ENCODE results near the gene TTC39B.

TTC39B gene

DNA sequence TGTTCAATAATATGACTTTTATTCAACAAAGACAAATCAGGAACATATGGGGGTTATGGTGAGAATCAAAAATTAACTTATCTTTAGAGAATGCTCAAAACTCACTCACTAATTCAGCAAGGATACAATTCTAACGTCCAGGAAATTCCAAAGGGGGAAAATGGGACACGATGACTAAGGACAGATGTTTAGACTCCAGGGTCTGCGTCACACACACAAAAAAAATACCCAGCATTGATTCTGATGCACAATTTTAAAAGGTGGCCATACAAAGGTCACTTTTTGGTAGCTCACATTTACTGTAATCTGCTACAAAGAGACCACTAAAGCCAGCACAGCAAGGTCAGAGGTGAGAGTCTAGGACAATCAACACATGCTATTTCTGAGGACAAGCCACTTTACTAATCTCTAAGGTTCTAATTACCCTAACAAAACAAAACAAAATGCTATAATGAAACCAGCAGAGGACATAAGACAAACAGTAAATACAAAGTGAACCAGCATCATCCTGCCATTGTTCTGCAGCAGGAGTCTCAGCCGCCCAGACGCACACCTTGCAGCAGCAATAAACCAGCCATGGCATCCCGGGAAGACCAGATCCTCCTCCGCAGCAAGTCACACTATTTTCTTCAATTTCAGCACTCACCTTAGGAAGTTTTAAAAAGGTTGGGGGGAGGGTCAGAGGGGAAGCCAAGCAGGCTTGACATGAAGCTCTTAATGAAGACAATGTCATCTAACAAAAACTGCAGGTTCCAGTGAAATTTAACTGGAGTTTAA lies 57.8 kb downstream of the TTC39B start:
- Histone ChIP-seq H3K4me3 (ENCODE audit: low read length in 2 of 2) (no peak overlapping the region), H3K9ac (ENCODE audit: low read depth in 1 of 2, low read length in 2 of 2) (peak overlapping the region in 1 of 2 donors; percentile 26), H3K27ac (ENCODE audit: low read depth in 2 of 2, low read length in 2 of 2) (no peak overlapping the region), H3K4me1 (ENCODE audit: control insufficient read depth in 2 of 2, insufficient read depth in 2 of 2, low read length in 2 of 2) (peaks cover 0 to 4% of the 10 kb centered on the region in 2 donors), H3K27me3 (ENCODE audit: control insufficient read depth in 2 of 2, insufficient read depth in 2 of 2, low read length in 2 of 2) (no peaks in the 10 kb centered on the region), H3K9me3 (ENCODE audit: control insufficient read depth in 2 of 2, low read length in 2 of 2) (no peaks in the 10 kb centered on the region), H3K36me3 (ENCODE audit: control insufficient read depth in 2 of 2, insufficient read depth in 2 of 2, low read length in 2 of 2) (peaks cover 0 to 2% of the 10 kb centered on the region in 2 donors)

DNA sequence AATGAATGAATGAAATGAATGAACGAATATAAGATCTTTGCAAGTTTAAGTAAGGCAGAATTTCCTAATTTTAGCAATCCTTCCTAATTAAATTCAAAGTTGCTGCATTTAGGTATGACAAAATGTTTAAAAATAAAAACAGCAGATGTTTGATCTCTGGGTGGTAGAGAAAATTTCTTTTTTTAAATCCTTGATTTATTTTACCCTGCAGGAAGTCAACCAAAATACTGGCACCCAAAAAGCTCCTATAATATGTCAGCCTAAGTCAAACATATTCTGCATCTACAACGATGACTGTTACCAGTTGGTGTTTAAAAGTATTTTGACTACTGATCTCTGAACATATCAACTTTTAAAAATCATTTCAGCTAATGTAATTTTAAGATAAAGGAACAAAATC lies 58.4 kb downstream of the TTC39B start:
- Histone ChIP-seq H3K27me3 (ENCODE audit: control insufficient read depth in 2 of 2, insufficient read depth in 2 of 2, low read length in 2 of 2) (no peaks in the 10 kb centered on the region), H3K9me3 (ENCODE audit: control insufficient read depth in 2 of 2, low read length in 2 of 2) (no peaks in the 10 kb centered on the region), H3K27ac (ENCODE audit: low read depth in 2 of 2, low read length in 2 of 2) (no peak overlapping the region), H3K9ac (ENCODE audit: low read depth in 1 of 2, low read length in 2 of 2) (no peak overlapping the region), H3K4me1 (ENCODE audit: control insufficient read depth in 2 of 2, insufficient read depth in 2 of 2, low read length in 2 of 2) (peaks cover 0 to 2% of the 10 kb centered on the region in 2 donors), H3K36me3 (ENCODE audit: control insufficient read depth in 2 of 2, insufficient read depth in 2 of 2, low read length in 2 of 2) (peaks cover 0 to 2% of the 10 kb centered on the region in 2 donors), H3K4me3 (ENCODE audit: low read length in 2 of 2) (no peak overlapping the region)

DNA sequence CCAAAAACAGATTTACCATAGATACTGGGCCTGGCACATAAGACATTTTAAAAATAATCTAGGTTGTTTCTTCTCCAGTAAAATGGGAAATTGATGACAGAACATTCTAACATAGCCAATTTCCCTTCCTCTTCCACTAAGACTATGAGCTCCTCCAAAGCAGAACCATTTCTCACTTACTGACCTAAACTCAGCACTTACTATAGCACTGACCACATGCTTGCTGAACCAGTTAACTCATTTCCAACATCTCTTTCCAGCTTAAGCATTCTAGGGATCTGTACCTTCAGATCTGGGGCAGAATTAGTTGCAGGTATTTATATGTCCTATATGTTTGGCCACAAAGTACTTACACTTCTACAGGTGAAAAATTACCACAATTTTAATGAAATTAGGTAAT lies 58.9 kb downstream of the TTC39B start:
- Histone ChIP-seq H3K27me3 (ENCODE audit: control insufficient read depth in 2 of 2, insufficient read depth in 2 of 2, low read length in 2 of 2) (no peaks in the 10 kb centered on the region), H3K9me3 (ENCODE audit: control insufficient read depth in 2 of 2, low read length in 2 of 2) (no peaks in the 10 kb centered on the region), H3K27ac (ENCODE audit: low read depth in 2 of 2, low read length in 2 of 2) (no peak overlapping the region), H3K36me3 (ENCODE audit: control insufficient read depth in 2 of 2, insufficient read depth in 2 of 2, low read length in 2 of 2) (peaks cover 0 to under 1% of the 10 kb centered on the region in 2 donors), H3K4me3 (ENCODE audit: low read length in 2 of 2) (no peak overlapping the region), H3K9ac (ENCODE audit: low read depth in 1 of 2, low read length in 2 of 2) (no peak overlapping the region), H3K4me1 (ENCODE audit: control insufficient read depth in 2 of 2, insufficient read depth in 2 of 2, low read length in 2 of 2) (no peaks in the 10 kb centered on the region)

DNA sequence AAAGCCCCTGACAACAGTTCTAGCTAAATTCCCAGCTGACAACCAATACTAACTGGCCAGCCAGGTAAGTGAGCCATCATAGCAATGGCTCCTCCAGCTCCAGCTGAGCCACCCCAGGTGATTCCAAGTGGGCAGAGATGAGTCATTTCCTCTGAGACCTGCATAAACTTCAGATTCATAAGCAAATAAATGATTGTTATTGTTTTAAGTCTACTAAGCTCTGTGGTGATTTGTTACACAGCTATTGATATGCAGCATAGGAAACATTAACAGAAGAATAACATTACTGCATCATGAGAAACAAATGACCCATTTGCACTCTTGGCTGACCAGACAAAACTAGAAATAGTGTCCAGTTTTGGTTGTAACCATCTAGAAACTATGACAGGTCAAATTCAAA lies 60.3 kb downstream of the TTC39B start:
- Histone ChIP-seq H3K9ac (ENCODE audit: low read depth in 1 of 2, low read length in 2 of 2) (no peak overlapping the region), H3K4me1 (ENCODE audit: control insufficient read depth in 2 of 2, insufficient read depth in 2 of 2, low read length in 2 of 2) (no peaks in the 10 kb centered on the region), H3K27ac (ENCODE audit: low read depth in 2 of 2, low read length in 2 of 2) (no peak overlapping the region), H3K4me3 (ENCODE audit: low read length in 2 of 2) (no peak overlapping the region), H3K9me3 (ENCODE audit: control insufficient read depth in 2 of 2, low read length in 2 of 2) (no peaks in the 10 kb centered on the region), H3K27me3 (ENCODE audit: control insufficient read depth in 2 of 2, insufficient read depth in 2 of 2, low read length in 2 of 2) (no peaks in the 10 kb centered on the region), H3K36me3 (ENCODE audit: control insufficient read depth in 2 of 2, insufficient read depth in 2 of 2, low read length in 2 of 2) (no peaks in the 10 kb centered on the region)

DNA sequence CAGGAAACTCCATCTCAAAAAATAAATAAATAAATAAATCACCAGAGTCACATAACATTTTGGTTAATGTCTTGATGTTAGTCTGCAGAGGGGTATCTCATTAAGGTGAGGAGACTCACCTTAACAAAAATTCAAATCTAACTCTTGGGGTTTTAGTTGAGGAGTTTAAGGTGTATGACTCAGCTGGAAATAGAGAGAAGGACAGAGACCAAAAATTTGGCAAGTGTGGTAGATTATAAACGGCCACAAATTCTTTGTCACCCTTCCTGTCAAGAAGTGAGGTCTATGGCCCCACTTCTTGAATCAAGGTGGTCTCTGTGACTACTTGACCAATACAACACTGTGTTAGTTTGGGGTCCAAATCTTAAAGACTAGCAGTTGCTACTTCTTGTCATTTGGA lies 60.8 kb downstream of the TTC39B start:
- Histone ChIP-seq H3K4me1 (ENCODE audit: control insufficient read depth in 2 of 2, insufficient read depth in 2 of 2, low read length in 2 of 2) (no peaks in the 10 kb centered on the region), H3K9me3 (ENCODE audit: control insufficient read depth in 2 of 2, low read length in 2 of 2) (no peaks in the 10 kb centered on the region), H3K27ac (ENCODE audit: low read depth in 2 of 2, low read length in 2 of 2) (no peak overlapping the region), H3K9ac (ENCODE audit: low read depth in 1 of 2, low read length in 2 of 2) (no peak overlapping the region), H3K4me3 (ENCODE audit: low read length in 2 of 2) (no peak overlapping the region), H3K36me3 (ENCODE audit: control insufficient read depth in 2 of 2, insufficient read depth in 2 of 2, low read length in 2 of 2) (no peaks in the 10 kb centered on the region), H3K27me3 (ENCODE audit: control insufficient read depth in 2 of 2, insufficient read depth in 2 of 2, low read length in 2 of 2) (no peaks in the 10 kb centered on the region)

DNA sequence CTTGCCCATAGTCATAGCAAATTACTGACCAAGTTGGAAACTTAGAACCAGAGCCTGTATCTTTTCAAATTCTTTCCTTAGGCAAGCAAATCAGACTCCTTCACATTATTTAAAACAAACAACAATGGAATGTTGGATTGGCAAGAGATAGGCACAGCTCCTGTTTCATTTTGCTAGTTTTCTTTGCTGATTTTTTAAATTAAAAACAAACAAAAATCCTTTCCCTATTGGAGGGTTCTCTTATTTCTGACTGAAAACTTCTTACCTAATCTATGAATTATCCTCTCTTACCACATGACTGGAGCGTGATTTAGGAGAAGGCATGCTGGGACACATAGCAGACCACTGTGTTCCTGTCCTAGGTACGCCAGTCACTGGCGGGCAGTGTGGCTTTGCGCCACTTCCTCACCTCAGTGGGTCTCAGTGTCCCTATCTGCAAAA lies 63.0 kb downstream of the TTC39B start:
- no peak overlapping the region for H3K27ac ChIP-seq (ENCODE audit: low read depth in 2 of 2, low read length in 2 of 2)

DNA sequence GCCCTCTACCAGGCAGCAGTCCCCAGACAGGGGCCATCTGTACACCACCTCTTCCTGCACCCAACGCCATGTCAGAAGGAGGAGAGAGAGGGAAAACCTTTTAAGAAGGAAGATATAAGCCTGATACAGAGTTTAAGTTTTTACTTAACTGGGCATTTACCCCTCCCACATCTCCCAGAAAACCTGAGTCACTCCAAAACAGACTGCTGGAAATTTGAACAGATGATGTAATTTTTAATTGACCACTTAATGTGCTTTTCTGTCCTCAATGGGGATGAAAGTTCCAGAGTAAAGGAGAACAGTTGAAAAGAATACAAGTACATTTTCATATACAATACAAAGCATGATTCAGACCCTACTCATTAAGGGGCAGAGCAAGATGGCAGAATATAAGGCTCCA lies 63.9 kb downstream of the TTC39B start:
- Histone ChIP-seq H3K9ac (ENCODE audit: low read depth in 1 of 2, low read length in 2 of 2) (no peak overlapping the region), H3K27ac (ENCODE audit: low read depth in 2 of 2, low read length in 2 of 2) (no peak overlapping the region), H3K4me1 (ENCODE audit: control insufficient read depth in 2 of 2, insufficient read depth in 2 of 2, low read length in 2 of 2) (no peaks in the 10 kb centered on the region), H3K9me3 (ENCODE audit: control insufficient read depth in 2 of 2, low read length in 2 of 2) (no peaks in the 10 kb centered on the region), H3K27me3 (ENCODE audit: control insufficient read depth in 2 of 2, insufficient read depth in 2 of 2, low read length in 2 of 2) (no peaks in the 10 kb centered on the region), H3K4me3 (ENCODE audit: low read length in 2 of 2) (no peak overlapping the region), H3K36me3 (ENCODE audit: control insufficient read depth in 2 of 2, insufficient read depth in 2 of 2, low read length in 2 of 2) (no peaks in the 10 kb centered on the region)

More for the DNA sequence above, 63.0 kb downstream of the TTC39B start:
- no peak overlapping the region for H3K4me3 ChIP-seq (ENCODE audit: low read length in 2 of 2)
- H3K4me1 ChIP-seq (ENCODE audit: control insufficient read depth in 2 of 2, insufficient read depth in 2 of 2, low read length in 2 of 2) = no peaks in the 10 kb centered on the region
- no peaks in the 10 kb centered on the region for H3K9me3 ChIP-seq (ENCODE audit: control insufficient read depth in 2 of 2, low read length in 2 of 2)
- no peak overlapping the region for H3K9ac ChIP-seq (ENCODE audit: low read depth in 1 of 2, low read length in 2 of 2)
- no peaks in the 10 kb centered on the region for H3K36me3 ChIP-seq (ENCODE audit: control insufficient read depth in 2 of 2, insufficient read depth in 2 of 2, low read length in 2 of 2)
- no peaks in the 10 kb centered on the region for H3K27me3 ChIP-seq (ENCODE audit: control insufficient read depth in 2 of 2, insufficient read depth in 2 of 2, low read length in 2 of 2)

DNA sequence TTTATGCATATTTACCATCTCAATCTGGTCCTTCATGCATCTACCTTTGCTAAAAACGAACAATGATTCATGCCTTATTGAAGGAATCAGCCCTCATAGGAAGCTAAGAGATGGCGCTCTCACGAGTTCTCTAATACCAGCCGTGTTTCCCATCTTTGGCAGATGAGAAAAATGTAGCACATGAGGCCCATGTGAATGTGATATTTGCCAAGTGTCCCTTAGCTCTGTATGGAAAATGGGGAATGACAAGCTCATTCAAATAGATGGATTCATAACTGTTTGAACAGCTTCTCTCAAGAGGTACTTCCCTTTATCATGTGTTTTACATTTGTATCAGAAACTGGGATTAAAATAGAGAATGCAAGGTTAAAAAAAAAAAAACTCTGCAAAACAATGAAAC lies 66.1 kb downstream of the TTC39B start:
- Histone ChIP-seq H3K9me3 (ENCODE audit: control insufficient read depth in 2 of 2, low read length in 2 of 2) (no peaks in the 10 kb centered on the region), H3K4me3 (ENCODE audit: low read length in 2 of 2) (no peak overlapping the region), H3K27me3 (ENCODE audit: control insufficient read depth in 2 of 2, insufficient read depth in 2 of 2, low read length in 2 of 2) (no peaks in the 10 kb centered on the region), H3K36me3 (ENCODE audit: control insufficient read depth in 2 of 2, insufficient read depth in 2 of 2, low read length in 2 of 2) (no peaks in the 10 kb centered on the region), H3K27ac (ENCODE audit: low read depth in 2 of 2, low read length in 2 of 2) (no peak overlapping the region), H3K4me1 (ENCODE audit: control insufficient read depth in 2 of 2, insufficient read depth in 2 of 2, low read length in 2 of 2) (peaks cover 0 to 1% of the 10 kb centered on the region in 2 donors), H3K9ac (ENCODE audit: low read depth in 1 of 2, low read length in 2 of 2) (no peak overlapping the region)

DNA sequence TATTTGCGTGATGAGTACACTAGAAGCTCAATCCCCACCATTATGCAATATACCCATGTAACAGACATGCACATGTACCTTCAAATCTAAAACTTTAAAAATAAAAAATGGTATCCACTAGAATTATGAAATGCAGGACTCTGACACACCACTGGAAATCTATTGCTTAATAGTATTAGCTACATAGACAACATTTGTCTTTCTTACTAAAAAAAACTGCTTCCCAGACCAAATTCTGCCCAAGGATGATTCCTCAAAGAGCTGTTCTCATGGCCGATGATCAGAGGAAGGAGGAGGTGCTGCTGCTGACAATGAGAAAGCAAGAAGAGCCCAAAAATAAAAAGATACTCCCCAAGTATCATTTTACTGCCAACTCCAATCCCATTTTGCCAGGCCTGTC lies 67.2 kb downstream of the TTC39B start:
- H3K27ac ChIP-seq (ENCODE audit: low read depth in 2 of 2, low read length in 2 of 2) = no peak overlapping the region
- no peak overlapping the region for H3K4me3 ChIP-seq (ENCODE audit: low read length in 2 of 2)
- peaks cover 0 to 3% of the 10 kb centered on the region in 2 donors for H3K4me1 ChIP-seq (ENCODE audit: control insufficient read depth in 2 of 2, insufficient read depth in 2 of 2, low read length in 2 of 2)
- H3K27me3 ChIP-seq (ENCODE audit: control insufficient read depth in 2 of 2, insufficient read depth in 2 of 2, low read length in 2 of 2) = no peaks in the 10 kb centered on the region
- H3K9me3 ChIP-seq (ENCODE audit: control insufficient read depth in 2 of 2, low read length in 2 of 2) = no peaks in the 10 kb centered on the region
- no peaks in the 10 kb centered on the region for H3K36me3 ChIP-seq (ENCODE audit: control insufficient read depth in 2 of 2, insufficient read depth in 2 of 2, low read length in 2 of 2)
- H3K9ac ChIP-seq (ENCODE audit: low read depth in 1 of 2, low read length in 2 of 2) = no peak overlapping the region

DNA sequence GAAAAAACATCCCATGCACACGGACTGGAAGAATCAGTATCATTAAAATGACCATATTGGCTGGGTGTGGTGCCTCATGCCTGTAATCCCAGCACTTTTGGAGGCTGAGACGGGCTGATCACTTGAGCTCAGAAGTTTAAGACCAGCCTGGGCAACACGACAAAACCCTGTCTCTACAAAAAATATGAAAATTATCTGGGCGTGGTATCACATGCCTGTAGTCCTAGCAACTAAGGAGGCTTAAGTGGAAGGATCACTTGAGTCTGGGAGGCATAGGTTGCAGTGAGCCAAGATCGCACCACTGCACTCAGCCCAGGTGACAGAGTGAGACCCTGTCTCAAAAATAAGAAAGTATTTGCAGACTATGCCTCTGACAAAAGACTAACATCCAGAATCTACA lies 68.4 kb downstream of the TTC39B start:
- no peak overlapping the region for H3K27ac ChIP-seq (ENCODE audit: low read depth in 2 of 2, low read length in 2 of 2)
- H3K9ac ChIP-seq (ENCODE audit: low read depth in 1 of 2, low read length in 2 of 2) = no peak overlapping the region
- H3K4me3 ChIP-seq (ENCODE audit: low read length in 2 of 2) = no peak overlapping the region
- H3K4me1 ChIP-seq (ENCODE audit: control insufficient read depth in 2 of 2, insufficient read depth in 2 of 2, low read length in 2 of 2) = peaks cover 0 to 3% of the 10 kb centered on the region in 2 donors
- no peaks in the 10 kb centered on the region for H3K9me3 ChIP-seq (ENCODE audit: control insufficient read depth in 2 of 2, low read length in 2 of 2)
- no peaks in the 10 kb centered on the region for H3K27me3 ChIP-seq (ENCODE audit: control insufficient read depth in 2 of 2, insufficient read depth in 2 of 2, low read length in 2 of 2)
- no peaks in the 10 kb centered on the region for H3K36me3 ChIP-seq (ENCODE audit: control insufficient read depth in 2 of 2, insufficient read depth in 2 of 2, low read length in 2 of 2)
